ENCODE results near the gene NAALADL1.
A peak's percentile ranks its signal among the peaks of the same experiment; 100 is the strongest.

The NAALADL1 gene

GRCh38 chr11:65060913-65061408 lies 2.6 kb upstream of the NAALADL1 start:
- no peak for FAIRE-seq
- no peak for TF ChIP-seq TAF1 (IDR thresholded peaks at IDR 0.05; ENCODE audit: borderline replicate concordance, low read depth, low read length)
- TF ChIP-seq POLR2AphosphoS5 (IDR thresholded peaks at IDR 0.05; ENCODE audit: low read depth, low read length) = no peak
- no peak for TF ChIP-seq POLR2A (IDR thresholded peaks at IDR 0.05; ENCODE audit: low read depth, low read length)
- DNase-seq (ENCODE audit: insufficient read length) = no peak

- FAIRE-seq (no peak), DNase-seq (ENCODE audit: insufficient read length) (no peak)
- TF ChIP-seq POLR2A (IDR thresholded peaks at IDR 0.05; ENCODE audit: low read depth, low read length) (no peak), POLR2AphosphoS5 (IDR thresholded peaks at IDR 0.05; ENCODE audit: low read depth, low read length) (no peak), TAF1 (IDR thresholded peaks at IDR 0.05; ENCODE audit: borderline replicate concordance, low read depth, low read length) (no peak)
These were observed 1.8 kb upstream of the NAALADL1 start for GRCh38 chr11:65059959-65060824.

- TF ChIP-seq POLR2AphosphoS5 (IDR thresholded peaks at IDR 0.05; ENCODE audit: low read depth, low read length) (no peak), TAF1 (IDR thresholded peaks at IDR 0.05; ENCODE audit: borderline replicate concordance, low read depth, low read length) (no peak), POLR2A (IDR thresholded peaks at IDR 0.05; ENCODE audit: low read depth, low read length) (no peak)
- no peak for FAIRE-seq
- no peak for DNase-seq (ENCODE audit: insufficient read length)
These were observed 1.2 kb upstream of the NAALADL1 start for GRCh38 chr11:65059523-65059922.

GRCh38 chr11:65058012-65058411 lies 341 bp downstream of the NAALADL1 start:
- no peak for FAIRE-seq
- TF ChIP-seq POLR2A (IDR thresholded peaks at IDR 0.05; ENCODE audit: low read depth, low read length) (no peak), POLR2AphosphoS5 (IDR thresholded peaks at IDR 0.05; ENCODE audit: low read depth, low read length) (no peak), TAF1 (IDR thresholded peaks at IDR 0.05; ENCODE audit: borderline replicate concordance, low read depth, low read length) (no peak)
- DNase-seq (ENCODE audit: insufficient read length) = no peak

GRCh38 chr11:65057526-65057925 lies 827 bp downstream of the NAALADL1 start:
- no peak for DNase-seq (ENCODE audit: insufficient read length)
- FAIRE-seq = no peak
- TF ChIP-seq POLR2A (IDR thresholded peaks at IDR 0.05; ENCODE audit: low read depth, low read length) = no peak
- TF ChIP-seq POLR2AphosphoS5 (IDR thresholded peaks at IDR 0.05; ENCODE audit: low read depth, low read length) = no peak
- no peak for TF ChIP-seq TAF1 (IDR thresholded peaks at IDR 0.05; ENCODE audit: borderline replicate concordance, low read depth, low read length)

- no peak for TF ChIP-seq TAF1 (IDR thresholded peaks at IDR 0.05; ENCODE audit: borderline replicate concordance, low read depth, low read length)
- no peak for FAIRE-seq
- no peak for DNase-seq (ENCODE audit: insufficient read length)
These were observed 1.4 kb downstream of the NAALADL1 start for GRCh38 chr11:65056999-65057398.

- DNase-seq (ENCODE audit: insufficient read length) (no peak), FAIRE-seq (no peak)
- no peak for TF ChIP-seq TAF1 (IDR thresholded peaks at IDR 0.05; ENCODE audit: borderline replicate concordance, low read depth, low read length)
- no peak for TF ChIP-seq POLR2AphosphoS5 (IDR thresholded peaks at IDR 0.05; ENCODE audit: low read depth, low read length)
- TF ChIP-seq POLR2A (IDR thresholded peaks at IDR 0.05; ENCODE audit: low read depth, low read length) = no peak
These were observed 2.8 kb downstream of the NAALADL1 start for GRCh38 chr11:65055538-65055937.

- no peak for TF ChIP-seq POLR2A (IDR thresholded peaks at IDR 0.05; ENCODE audit: low read depth, low read length)
- no peak for TF ChIP-seq POLR2AphosphoS5 (IDR thresholded peaks at IDR 0.05; ENCODE audit: low read depth, low read length)
- no peak for TF ChIP-seq TAF1 (IDR thresholded peaks at IDR 0.05; ENCODE audit: borderline replicate concordance, low read depth, low read length)
- no peak for DNase-seq (ENCODE audit: insufficient read length)
- FAIRE-seq = no peak
These were observed 4.4 kb downstream of the NAALADL1 start for GRCh38 chr11:65053827-65054508.

- TF ChIP-seq TAF1 (IDR thresholded peaks at IDR 0.05; ENCODE audit: borderline replicate concordance, low read depth, low read length) = no peak
- TF ChIP-seq POLR2AphosphoS5 (IDR thresholded peaks at IDR 0.05; ENCODE audit: low read depth, low read length) = no peak
- no peak for TF ChIP-seq POLR2A (IDR thresholded peaks at IDR 0.05; ENCODE audit: low read depth, low read length)
- FAIRE-seq (no peak), DNase-seq (ENCODE audit: insufficient read length) (no peak)
These were observed 6.9 kb downstream of the NAALADL1 start for GRCh38 chr11:65051398-65051858.

GRCh38 chr11:65047581-65048422 lies 10.6 kb downstream of the NAALADL1 start:
- peak; percentile 62 for DNase-seq (ENCODE audit: insufficient read length)
- no peak for TF ChIP-seq POLR2A (IDR thresholded peaks at IDR 0.05; ENCODE audit: low read depth, low read length)
- peak; percentile 71 for FAIRE-seq

GRCh38 chr11:65045728-65046127 lies 12.6 kb downstream of the NAALADL1 start:
- DNase-seq (ENCODE audit: insufficient read length) = no peak
- TF ChIP-seq POLR2A (IDR thresholded peaks at IDR 0.05; ENCODE audit: low read depth, low read length) (no peak), TAF1 (IDR thresholded peaks at IDR 0.05; ENCODE audit: borderline replicate concordance, low read depth, low read length) (no peak), POLR2AphosphoS5 (IDR thresholded peaks at IDR 0.05; ENCODE audit: low read depth, low read length) (no peak)
- FAIRE-seq = no peak
